Epithelial cell of esophagus (primary cell): Measurements from ENCODE around the gene HDDC2.
A peak's percentile ranks its signal among the peaks of the same experiment; 100 is the strongest.

Source experiments
- DNase-seq: peaks from one replicate; pipeline ENCODE4 v3.0.0; 2010; ENCODE audit warnings: low read depth
- H3K4me3 ChIP-seq: 2 replicates; pipeline ENCODE4 v1.5.1; 2011; ENCODE audit warnings: mild to moderate bottlenecking, low read length, control low read depth
- TF ChIP-seq, protein P1 (sequence below): IDR thresholded peaks from 2 replicates; pipeline ENCODE4 v1.5.1; 2011; ENCODE audit warnings: low read depth, mild to moderate bottlenecking, low read length, control low read depth, inconsistent platforms; ENCODE audit not compliant: insufficient read depth; ENCODE audit errors: missing control alignments

HDDC2 gene, protein sequence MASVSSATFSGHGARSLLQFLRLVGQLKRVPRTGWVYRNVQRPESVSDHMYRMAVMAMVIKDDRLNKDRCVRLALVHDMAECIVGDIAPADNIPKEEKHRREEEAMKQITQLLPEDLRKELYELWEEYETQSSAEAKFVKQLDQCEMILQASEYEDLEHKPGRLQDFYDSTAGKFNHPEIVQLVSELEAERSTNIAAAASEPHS

DNA sequence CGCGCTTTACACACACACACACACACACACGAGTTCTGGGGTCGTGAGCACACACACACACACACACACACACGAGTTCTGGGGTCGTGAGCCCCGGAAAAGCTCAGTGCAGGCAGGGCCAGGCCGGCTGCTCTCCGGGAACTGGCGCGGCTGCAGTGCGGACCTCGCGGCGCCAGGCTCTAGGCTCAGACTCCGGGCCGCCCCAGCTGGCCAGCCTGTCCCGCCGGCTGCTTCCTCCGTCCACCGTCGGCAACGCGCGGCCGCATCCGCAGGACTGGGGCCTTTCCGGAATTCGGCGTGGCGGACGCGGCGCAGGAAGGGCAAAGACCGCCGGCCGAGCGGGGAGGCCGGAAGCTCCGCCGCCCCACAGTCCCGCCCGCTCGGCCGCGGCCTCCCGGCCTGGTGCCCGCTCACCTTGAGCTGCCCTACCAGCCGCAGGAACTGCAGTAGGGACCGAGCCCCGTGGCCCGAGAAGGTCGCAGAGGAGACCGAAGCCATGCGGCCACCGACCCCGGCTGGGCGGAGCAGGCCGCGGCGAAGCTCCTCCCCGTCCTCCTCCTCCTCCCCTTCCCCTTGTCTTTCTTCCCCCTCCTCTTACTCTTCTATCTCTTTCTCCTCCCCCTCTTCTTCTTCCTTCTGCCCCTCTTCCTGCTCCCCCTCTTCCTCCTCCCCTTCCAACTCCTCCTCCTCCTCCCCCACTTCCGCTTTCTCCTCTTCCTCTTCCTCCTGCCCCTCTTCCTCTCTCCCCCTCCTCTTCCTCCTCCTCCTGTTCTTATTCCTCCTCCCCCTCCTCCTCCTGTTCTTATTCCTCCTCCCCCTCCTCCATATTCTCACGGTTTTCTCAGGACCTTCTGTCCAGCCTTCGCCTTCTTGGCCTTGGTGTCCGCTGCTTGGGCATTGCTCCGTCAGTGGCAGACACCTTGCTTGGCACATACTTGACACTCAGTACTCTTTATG lies at the start of gene HDDC2:
Gene HDDC2 (minus strand): TSS at position 533 of the 957 bp plus-strand sequence. CDS start 35 bp downstream, at position 498.
- peak; percentile 57 for DNase-seq
- TF ChIP-seq, protein P1, sequence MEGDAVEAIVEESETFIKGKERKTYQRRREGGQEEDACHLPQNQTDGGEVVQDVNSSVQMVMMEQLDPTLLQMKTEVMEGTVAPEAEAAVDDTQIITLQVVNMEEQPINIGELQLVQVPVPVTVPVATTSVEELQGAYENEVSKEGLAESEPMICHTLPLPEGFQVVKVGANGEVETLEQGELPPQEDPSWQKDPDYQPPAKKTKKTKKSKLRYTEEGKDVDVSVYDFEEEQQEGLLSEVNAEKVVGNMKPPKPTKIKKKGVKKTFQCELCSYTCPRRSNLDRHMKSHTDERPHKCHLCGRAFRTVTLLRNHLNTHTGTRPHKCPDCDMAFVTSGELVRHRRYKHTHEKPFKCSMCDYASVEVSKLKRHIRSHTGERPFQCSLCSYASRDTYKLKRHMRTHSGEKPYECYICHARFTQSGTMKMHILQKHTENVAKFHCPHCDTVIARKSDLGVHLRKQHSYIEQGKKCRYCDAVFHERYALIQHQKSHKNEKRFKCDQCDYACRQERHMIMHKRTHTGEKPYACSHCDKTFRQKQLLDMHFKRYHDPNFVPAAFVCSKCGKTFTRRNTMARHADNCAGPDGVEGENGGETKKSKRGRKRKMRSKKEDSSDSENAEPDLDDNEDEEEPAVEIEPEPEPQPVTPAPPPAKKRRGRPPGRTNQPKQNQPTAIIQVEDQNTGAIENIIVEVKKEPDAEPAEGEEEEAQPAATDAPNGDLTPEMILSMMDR, result no peak
- H3K4me3 ChIP-seq, result peak within 1 kb of the TSS; percentile 71

DNA sequence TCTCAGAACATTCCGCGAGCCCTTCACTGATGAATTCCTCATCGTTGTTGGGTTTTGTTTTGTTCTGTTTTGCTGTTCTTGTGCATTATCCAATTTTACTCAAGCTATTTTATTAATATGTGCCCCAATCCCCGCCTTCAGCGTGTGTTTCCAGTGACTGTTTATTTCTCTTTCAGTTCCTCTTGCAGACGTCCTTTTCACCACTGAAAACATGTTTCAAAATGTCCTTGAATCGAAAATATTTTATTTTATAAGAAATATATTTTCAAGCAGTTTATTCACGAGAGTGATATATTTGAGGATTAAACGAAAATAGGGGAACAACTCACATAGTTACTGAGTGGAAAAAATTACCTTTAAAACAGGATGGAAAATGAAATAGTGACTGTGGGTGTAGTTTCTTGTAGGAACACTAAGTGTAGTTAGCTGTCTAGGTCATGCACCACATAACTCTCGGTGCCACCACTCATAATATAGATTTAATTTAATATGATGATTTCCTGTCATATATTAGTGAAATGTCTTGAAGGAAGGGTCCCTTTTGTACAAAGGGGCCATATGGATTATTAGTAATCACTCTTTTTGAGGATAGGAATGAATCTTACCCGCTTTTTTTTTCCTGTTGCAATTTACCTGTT lies 45.3 kb upstream of the HDDC2 start:
- no peak for DNase-seq
- no peak overlapping the region for H3K4me3 ChIP-seq
- TF ChIP-seq, protein P1, result no peak

DNA sequence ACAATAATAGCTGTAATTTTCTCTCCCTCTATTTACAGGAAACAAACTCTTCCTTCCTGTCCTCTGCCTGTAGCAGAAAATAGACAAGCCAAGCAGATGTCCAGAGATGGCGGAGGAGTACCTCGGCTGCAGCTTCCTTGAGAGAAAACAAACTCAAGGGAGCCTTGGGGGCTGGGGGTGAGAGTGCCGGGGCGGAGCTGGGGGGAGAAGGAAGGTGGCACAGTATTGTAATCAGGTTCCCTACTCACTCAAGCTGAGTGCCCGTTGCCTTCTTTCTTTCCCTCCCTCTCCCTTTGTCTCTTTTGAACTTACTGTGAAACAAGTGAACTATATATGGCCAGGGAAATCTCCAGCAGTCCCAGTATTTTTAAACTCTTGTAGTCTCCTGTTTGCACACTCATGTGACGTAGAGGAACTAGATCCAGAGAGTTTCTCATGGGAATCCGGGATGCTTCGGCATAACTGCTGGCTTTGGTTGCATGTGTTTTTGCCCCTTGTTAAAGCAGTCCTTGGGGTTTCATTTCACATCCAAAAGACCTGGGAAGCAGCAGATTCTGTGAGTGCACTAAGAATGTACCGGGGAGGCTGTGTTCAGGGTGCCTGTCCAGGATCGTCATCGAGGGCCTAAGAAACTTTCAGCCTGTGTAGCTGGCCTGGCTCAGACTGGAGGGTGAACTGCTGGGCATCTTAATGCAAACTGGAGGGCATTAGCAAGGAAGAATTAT lies 44.6 kb upstream of the HDDC2 start:
- no peak overlapping the region for H3K4me3 ChIP-seq
- TF ChIP-seq, protein P1, result no peak
- no peak for DNase-seq

DNA sequence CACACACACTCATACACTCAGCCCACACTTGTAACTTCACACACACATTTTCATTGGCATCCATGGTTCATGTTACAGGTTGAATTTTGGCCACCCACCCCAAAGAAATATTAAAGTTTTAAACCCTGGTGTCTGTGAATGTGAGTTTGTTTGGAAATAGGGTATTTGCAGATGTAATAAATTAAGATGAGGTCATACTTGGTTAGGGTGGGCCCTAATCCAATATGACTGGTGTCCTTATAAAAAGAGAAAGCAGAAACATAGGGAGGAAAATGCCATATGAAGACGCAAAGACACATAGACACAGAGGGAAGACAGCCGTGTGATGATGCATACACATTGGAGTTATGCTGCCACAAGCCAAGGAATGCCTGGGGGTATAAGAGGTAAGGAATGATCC lies 39.7 kb upstream of the HDDC2 start:
- TF ChIP-seq, protein P1, result no peak
- DNase-seq, result no peak
- no peak overlapping the region for H3K4me3 ChIP-seq

DNA sequence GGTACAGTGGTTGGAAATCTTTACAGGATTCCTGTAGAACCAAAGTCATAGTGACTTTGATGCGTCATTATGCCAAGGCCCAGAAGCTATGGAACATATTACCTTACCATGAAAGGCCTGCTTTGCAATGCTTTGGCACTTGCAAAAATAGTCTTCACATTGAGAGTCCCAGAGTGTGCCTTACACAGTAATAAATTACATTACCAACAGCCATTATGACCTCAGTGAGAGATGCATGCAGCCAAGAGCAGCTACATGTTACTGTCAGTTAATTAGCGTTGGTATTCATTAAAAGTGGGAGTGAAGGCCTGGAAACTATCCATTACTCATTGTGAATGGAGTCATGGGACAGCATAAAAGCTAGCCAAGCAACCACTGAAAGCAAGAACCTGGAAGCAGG lies 39.2 kb upstream of the HDDC2 start:
- DNase-seq, result no peak
- no peak overlapping the region for H3K4me3 ChIP-seq

More for the DNA sequence above, 39.2 kb upstream of the HDDC2 start:
- TF ChIP-seq, protein P1, result no peak
